DOHH2 (cell line): ENCODE data around the gene ACAN.

Experiments used
- H3F3A ChIP-seq: fragments of 200-600 bp; sonication (generic), shearing (Covaris generic); 2 replicates; pipeline ENCODE4 v1.6.0; 2016; ENCODE audit warnings: antibody characterized with exemption, mild to moderate bottlenecking; ENCODE audit not compliant: control insufficient read depth, insufficient read depth
- H3K27ac ChIP-seq: fragments of 200-600 bp; sonication (generic); 2 replicates; pipeline ENCODE4 v1.5.1; 2014; ENCODE audit warnings: low read depth, mild to moderate bottlenecking, low read length, moderate library complexity
- H3K27me3 ChIP-seq: fragments of 200-600 bp; sonication (generic); 2 replicates; pipeline ENCODE4 v1.6.1; 2014; ENCODE audit warnings: mild to moderate bottlenecking, low read length, mixed read lengths; ENCODE audit not compliant: control insufficient read depth
- H3K36me3 ChIP-seq: fragments of 200-600 bp; sonication (generic); 2 replicates; pipeline ENCODE4 v1.6.1; 2014; ENCODE audit warnings: mild to moderate bottlenecking, low read length, moderate library complexity, mixed read lengths; ENCODE audit not compliant: control insufficient read depth
- H3K4me1 ChIP-seq: fragments of 200-600 bp; sonication (generic); 2 replicates; pipeline ENCODE4 v1.6.1; 2014; ENCODE audit warnings: mild to moderate bottlenecking, low read length, mixed read lengths; ENCODE audit not compliant: control insufficient read depth
- H3K4me2 ChIP-seq: fragments of 200-600 bp; sonication (generic); 2 replicates; pipeline ENCODE4 v1.6.0; 2014; ENCODE audit warnings: mild to moderate bottlenecking, low read length, moderate library complexity
- H3K4me3 ChIP-seq: fragments of 200-600 bp; sonication (generic); 2 replicates; pipeline ENCODE4 v1.5.1; 2014; ENCODE audit warnings: mild to moderate bottlenecking, low read length, mixed read lengths
- H3K79me2 ChIP-seq: fragments of 200-600 bp; sonication (generic); 2 replicates; pipeline ENCODE4 v1.6.1; 2014; ENCODE audit warnings: mild to moderate bottlenecking, low read length, mixed read lengths; ENCODE audit not compliant: control insufficient read depth
- H3K9me2 ChIP-seq: fragments of 200-600 bp; sonication (generic); replicated peaks from 2 replicates; pipeline ENCODE4 v1.6.1; 2014; ENCODE audit warnings: mild to moderate bottlenecking, low read length, mixed read lengths; ENCODE audit not compliant: control insufficient read depth
- H3K9me3 ChIP-seq: fragments of 200-600 bp; sonication (generic); 2 replicates; pipeline ENCODE4 v1.6.1; 2014; ENCODE audit warnings: antibody characterized with exemption, low read length, mixed read lengths; ENCODE audit not compliant: control insufficient read depth, insufficient read depth
- H4K20me1 ChIP-seq: fragments of 200-600 bp; sonication (generic); 2 replicates; pipeline ENCODE4 v1.6.0; 2014; ENCODE audit warnings: low read depth, mild to moderate bottlenecking, antibody characterized with exemption, low read length, moderate library complexity; ENCODE audit not compliant: control insufficient read depth, insufficient read depth
- EZH2phosphoT487 ChIP-seq: fragments of 200-600 bp; sonication (generic); IDR thresholded peaks from 2 replicates; pipeline ENCODE4 v1.6.1; 2017; ENCODE audit warnings: borderline replicate concordance, mild to moderate bottlenecking, antibody characterized with exemption, low read length, moderate library complexity, mixed read lengths
- TF ChIP-seq, protein P1 (sequence below): fragments of 200-600 bp; sonication (generic); IDR thresholded peaks from one replicate; pipeline ENCODE4 v1.5.1; 2014; ENCODE audit warnings: antibody characterized with exemption, mild to moderate bottlenecking, low read depth, low read length; ENCODE audit not compliant: poor library complexity, severe bottlenecking

The ACAN gene

DNA sequence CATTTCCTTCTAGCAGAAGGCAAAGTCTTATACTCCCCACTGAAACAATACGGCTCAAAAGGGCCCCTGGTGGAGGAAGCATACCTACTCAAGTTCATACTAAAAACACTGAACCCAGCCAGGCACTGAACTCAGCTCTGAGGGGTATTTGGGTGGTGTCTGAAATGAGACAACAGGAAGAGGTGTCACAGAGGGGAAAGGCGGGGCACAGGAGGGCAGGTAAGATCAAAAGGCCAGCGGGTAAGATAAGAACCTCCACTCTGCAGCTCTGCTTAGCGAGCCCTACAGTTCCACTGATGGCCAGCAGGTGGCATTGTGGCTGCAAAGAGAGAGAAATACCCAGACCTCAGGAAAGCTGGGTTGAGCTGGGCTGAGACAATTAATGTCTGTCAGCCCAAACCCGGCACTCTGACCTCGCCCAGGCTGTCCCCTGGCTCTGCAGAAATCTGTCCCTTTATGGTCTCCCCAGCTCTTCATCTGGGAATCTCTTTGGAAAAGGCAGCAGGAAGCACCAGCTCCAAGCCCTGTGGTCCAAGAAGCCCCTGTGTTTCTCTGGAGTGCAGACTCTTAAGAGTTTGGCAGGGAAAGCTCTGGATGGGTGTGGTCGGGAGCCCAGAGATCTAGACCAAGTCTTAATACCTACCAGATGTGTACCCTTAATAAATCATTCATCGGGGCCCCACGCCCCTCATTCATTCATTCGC lies 101.5 kb downstream of the ACAN start:
- Histone ChIP-seq H4K20me1 (no peaks in the 10 kb centered on the region), H3K27me3 (no peaks in the 10 kb centered on the region), H3K79me2 (no peaks in the 10 kb centered on the region), H3K4me2 (no peak overlapping the region), H3K4me1 (no peaks in the 10 kb centered on the region), H3K9me2 (no peaks in the 10 kb centered on the region), H3K27ac (no peak overlapping the region), H3K4me3 (no peak overlapping the region), H3K36me3 (no peaks in the 10 kb centered on the region), H3F3A (no peaks in the 10 kb centered on the region), H3K9me3 (no peaks in the 10 kb centered on the region)
- TF ChIP-seq, protein P1, sequence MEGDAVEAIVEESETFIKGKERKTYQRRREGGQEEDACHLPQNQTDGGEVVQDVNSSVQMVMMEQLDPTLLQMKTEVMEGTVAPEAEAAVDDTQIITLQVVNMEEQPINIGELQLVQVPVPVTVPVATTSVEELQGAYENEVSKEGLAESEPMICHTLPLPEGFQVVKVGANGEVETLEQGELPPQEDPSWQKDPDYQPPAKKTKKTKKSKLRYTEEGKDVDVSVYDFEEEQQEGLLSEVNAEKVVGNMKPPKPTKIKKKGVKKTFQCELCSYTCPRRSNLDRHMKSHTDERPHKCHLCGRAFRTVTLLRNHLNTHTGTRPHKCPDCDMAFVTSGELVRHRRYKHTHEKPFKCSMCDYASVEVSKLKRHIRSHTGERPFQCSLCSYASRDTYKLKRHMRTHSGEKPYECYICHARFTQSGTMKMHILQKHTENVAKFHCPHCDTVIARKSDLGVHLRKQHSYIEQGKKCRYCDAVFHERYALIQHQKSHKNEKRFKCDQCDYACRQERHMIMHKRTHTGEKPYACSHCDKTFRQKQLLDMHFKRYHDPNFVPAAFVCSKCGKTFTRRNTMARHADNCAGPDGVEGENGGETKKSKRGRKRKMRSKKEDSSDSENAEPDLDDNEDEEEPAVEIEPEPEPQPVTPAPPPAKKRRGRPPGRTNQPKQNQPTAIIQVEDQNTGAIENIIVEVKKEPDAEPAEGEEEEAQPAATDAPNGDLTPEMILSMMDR, result peak; percentile 94
- TF ChIP-seq EZH2phosphoT487, result no peak

DNA sequence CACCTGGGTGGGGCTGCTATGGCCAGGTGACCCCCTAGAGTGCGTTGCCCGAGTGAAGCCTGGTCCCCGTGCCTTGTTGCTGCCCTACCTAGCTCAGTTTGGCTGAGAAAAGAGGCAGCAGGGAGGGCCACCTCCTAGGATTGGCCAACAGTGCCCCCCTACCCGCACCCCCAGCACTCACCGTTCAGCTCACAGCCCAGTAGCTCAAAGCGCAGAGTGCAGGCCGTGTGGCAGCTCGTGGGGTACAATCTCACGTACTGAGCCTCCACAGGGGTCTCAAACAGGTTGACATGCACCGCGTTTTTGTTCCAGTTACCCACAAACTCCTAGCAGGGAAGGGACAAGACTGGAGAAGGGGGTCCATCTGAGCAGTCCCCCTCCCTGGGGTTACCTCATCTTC lies 102.3 kb downstream of the ACAN start:
- Histone ChIP-seq H3K4me3 (no peak overlapping the region), H3K4me2 (no peak overlapping the region), H3K9me2 (no peaks in the 10 kb centered on the region), H4K20me1 (no peaks in the 10 kb centered on the region), H3K9me3 (no peaks in the 10 kb centered on the region), H3K4me1 (no peaks in the 10 kb centered on the region), H3F3A (no peaks in the 10 kb centered on the region), H3K79me2 (no peaks in the 10 kb centered on the region), H3K36me3 (no peaks in the 10 kb centered on the region), H3K27ac (no peak overlapping the region), H3K27me3 (no peaks in the 10 kb centered on the region)
- TF ChIP-seq EZH2phosphoT487, result no peak
- TF ChIP-seq, protein P1, result no peak

DNA sequence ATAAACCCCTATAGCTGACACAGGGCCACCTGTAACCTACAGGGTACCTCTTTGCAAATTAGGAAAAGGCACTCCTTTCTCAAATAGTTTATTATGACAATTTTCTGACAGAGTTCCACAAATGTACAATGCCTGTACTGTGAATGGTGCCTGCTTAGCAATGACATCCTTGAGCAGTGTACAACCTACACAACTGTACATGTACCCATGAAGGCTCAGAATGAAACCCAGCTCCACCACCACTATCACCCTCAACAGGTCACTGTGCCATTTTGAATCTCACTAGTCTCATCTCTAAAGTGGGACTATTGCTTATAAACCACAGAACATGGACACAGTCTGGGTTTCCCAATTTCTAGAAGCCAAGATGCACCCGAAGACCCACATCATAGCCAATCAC lies 102.9 kb downstream of the ACAN start:
- Histone ChIP-seq H3K9me3 (no peaks in the 10 kb centered on the region), H3K27ac (no peak overlapping the region), H3K79me2 (no peaks in the 10 kb centered on the region), H3F3A (no peaks in the 10 kb centered on the region), H3K36me3 (no peaks in the 10 kb centered on the region), H3K4me3 (no peak overlapping the region), H3K27me3 (no peaks in the 10 kb centered on the region), H3K4me1 (no peaks in the 10 kb centered on the region), H3K4me2 (no peak overlapping the region), H3K9me2 (no peaks in the 10 kb centered on the region), H4K20me1 (no peaks in the 10 kb centered on the region)
- TF ChIP-seq EZH2phosphoT487, result no peak
- TF ChIP-seq, protein P1, result no peak
